Endodermal cell (in vitro differentiated cells): ENCODE results near the gene SLC44A1. TPM values are rescaled to one million over a fixed set of nuclear protein-coding genes. Genes with fewer than 3 reads are reported as not detected.

Source experiments
- DNase-seq: peaks from one replicate; pipeline ENCODE4 v3.0.0-alpha.2; 2017
- H3K27ac ChIP-seq: 2 replicates; pipeline ENCODE4 v1.5.1; 2013; ENCODE audit warnings: mild to moderate bottlenecking, low read depth, low read length, moderate library complexity
- H3K27me3 ChIP-seq: 2 replicates; pipeline ENCODE4 v1.6.1; 2013; ENCODE audit warnings: mild to moderate bottlenecking, low read length, moderate library complexity; ENCODE audit not compliant: insufficient read depth, control insufficient read depth, poor library complexity, severe bottlenecking
- H3K36me3 ChIP-seq: 2 replicates; pipeline ENCODE4 v1.7.0; 2013; ENCODE audit warnings: mild to moderate bottlenecking, low read length, moderate library complexity; ENCODE audit not compliant: control insufficient read depth, insufficient read depth
- H3K4me1 ChIP-seq: one replicate; pipeline ENCODE4 v1.7.0; 2013; ENCODE audit warnings: low read length; ENCODE audit not compliant: control insufficient read depth, insufficient read depth
- H3K4me3 ChIP-seq: 2 replicates; pipeline ENCODE4 v1.5.1; 2013; ENCODE audit warnings: mild to moderate bottlenecking, low read length, moderate library complexity
- H3K9ac ChIP-seq: 2 replicates; pipeline ENCODE4 v1.6.1; 2013; ENCODE audit warnings: mild to moderate bottlenecking, low read length, moderate library complexity; ENCODE audit not compliant: poor library complexity, severe bottlenecking; ENCODE audit errors: extremely low read depth
- H3K9me3 ChIP-seq: 2 replicates; pipeline ENCODE4 v1.6.1; 2013; ENCODE audit warnings: mild to moderate bottlenecking, low read length, moderate library complexity; ENCODE audit not compliant: control insufficient read depth
- H3K27ac Mint-ChIP-seq: 2 replicates; pipeline ENCODE4 v1.8.0; 2020; ENCODE audit warnings: mixed read lengths
- H3K27me3 Mint-ChIP-seq: 2 replicates; pipeline ENCODE4 v1.8.0; 2021; ENCODE audit warnings: mild to moderate bottlenecking, mixed read lengths; ENCODE audit not compliant: insufficient read depth
- H3K36me3 Mint-ChIP-seq: 2 replicates; pipeline ENCODE4 v1.8.0; 2020; ENCODE audit warnings: low read depth, mixed read lengths
- H3K4me1 Mint-ChIP-seq: 2 replicates; pipeline ENCODE4 v1.8.0; 2020; ENCODE audit warnings: mixed read lengths
- H3K4me3 Mint-ChIP-seq: 2 replicates; pipeline ENCODE4 v1.8.0; 2020; ENCODE audit warnings: mild to moderate bottlenecking, moderate library complexity, mixed read lengths
- H3K9me3 Mint-ChIP-seq: 2 replicates; pipeline ENCODE4 v1.8.0; 2020; ENCODE audit warnings: mild to moderate bottlenecking, mixed read lengths
- CTCF ChIP-seq: fragments of 200-600 bp; sonication (generic); conservative IDR thresholded peaks from 2 replicates; pipeline ENCODE4 v1.5.0; 2021; ENCODE audit warnings: antibody characterized with exemption, mild to moderate bottlenecking
- WGBS, 2 experiments: methylation state at CpG; one replicate each; pipeline versions ENCODE4 v1.1.5 to v1.1.7; 2013; ENCODE audit warnings: missing lambda C conversion rate in 2 of 2, mixed read lengths in 1 of 2; ENCODE audit not compliant: insufficient coverage in 1 of 2, insufficient read length in 1 of 2; 5-methylcytosine and 5-hydroxymethylcytosine counted together
- total RNA-seq, 2 donors: library from RNA; stranded (reverse); fragmentation: NEBNext Ultra II Directional in 1 of 2; extraction: Animal tissue kit (Norgen Biotek cat#: 25700) in 1 of 2; gene quantifications; 2 replicates in 1 of 2; 3 replicates in 1 of 2; pipeline ENCODE4 v1.2.1, GENCODE V29; 2021

Gene SLC44A1
- total RNA-seq, 2 donors from 2014 or later = 69.7 to 73.4 TPM

- Mint-ChIP-seq H3K9me3 (peaks cover under 1% of the 10 kb centered on the region), H3K27me3 (no peaks in the 10 kb centered on the region), H3K36me3 (no peaks in the 10 kb centered on the region), H3K27ac (no peak overlapping the region), H3K4me3 (no peak overlapping the region), H3K4me1 (peaks cover 39% of the 10 kb centered on the region)
- Histone ChIP-seq H3K9ac (no peak overlapping the region), H3K4me1 (peaks cover 13% of the 10 kb centered on the region), H3K4me3 (no peak overlapping the region), H3K9me3 (peaks cover under 1% of the 10 kb centered on the region), H3K36me3 (no peaks in the 10 kb centered on the region), H3K27ac (no peak overlapping the region), H3K27me3 (no peaks in the 10 kb centered on the region)
- no peak for TF ChIP-seq CTCF
- WGBS, 2 experiments = 74 to 77% methylated on average over 6 to 8 of the region's 8 CpGs
- no peak for DNase-seq
Observed at GRCh38 chr9:105445203-105445881, 200.9 kb downstream of the SLC44A1 start.

- H3K4me1 Mint-ChIP-seq = peaks cover 39% of the 10 kb centered on the region
- H3K36me3 Mint-ChIP-seq = peaks cover 5% of the 10 kb centered on the region
- H3K36me3 ChIP-seq = no peaks in the 10 kb centered on the region
- no peaks in the 10 kb centered on the region for H3K27me3 ChIP-seq
- H3K4me1 ChIP-seq = peaks cover 13% of the 10 kb centered on the region
- H3K4me3 Mint-ChIP-seq = peak overlapping the region; percentile 85
- no peak for TF ChIP-seq CTCF
- WGBS, 2 experiments = 46 to 100% methylated on average over 4 to 16 of the region's 16 CpGs
- no peak for DNase-seq
- H3K27me3 Mint-ChIP-seq = no peaks in the 10 kb centered on the region
- H3K27ac ChIP-seq = peak overlapping the region; percentile 43
- no peaks in the 10 kb centered on the region for H3K9me3 Mint-ChIP-seq
- H3K9me3 ChIP-seq = no peaks in the 10 kb centered on the region
- no peak overlapping the region for H3K9ac ChIP-seq
- peak overlapping the region; percentile 82 for H3K27ac Mint-ChIP-seq
- peak overlapping the region; percentile 86 for H3K4me3 ChIP-seq
Observed at GRCh38 chr9:105447386-105447813, 202.9 kb downstream of the SLC44A1 start.

- Histone ChIP-seq H3K4me3 (peak within 1 kb of the TSS; percentile 86), H3K27me3 (no peaks in the 10 kb centered on the region), H3K4me1 (peaks cover 13% of the 10 kb centered on the region), H3K27ac (peak within 1 kb of the TSS; percentile 81), H3K9ac (peak within 1 kb of the TSS; percentile 66), H3K9me3 (no peaks in the 10 kb centered on the region), H3K36me3 (no peaks in the 10 kb centered on the region)
- WGBS, 2 experiments = 0 to 1% methylated on average over 19 to 87 of the region's 87 CpGs
- DNase-seq = peak; percentile 96
- Mint-ChIP-seq H3K27ac (peak within 1 kb of the TSS; percentile 93), H3K36me3 (peaks cover 7% of the 10 kb centered on the region), H3K4me3 (peak within 1 kb of the TSS; percentile 85), H3K27me3 (no peaks in the 10 kb centered on the region), H3K4me1 (peaks cover 39% of the 10 kb centered on the region), H3K9me3 (no peaks in the 10 kb centered on the region)
- peak; percentile 27 for TF ChIP-seq CTCF
Observed at GRCh38 chr9:105447814-105448812, 203.7 kb downstream of the SLC44A1 start, which contains the start of gene FSD1L. Gene FSD1L, plus strand, starts transcription at chr9:105448034. Its CDS starts 187 bp downstream, at chr9:105448221.
